GM21723 (cell line): ENCODE results near the gene TAC3.
"Not testable (repeated sequence)": the region's sequence is repeated elsewhere in the genome, so short reads cannot be mapped to it uniquely, and the experiment has no call there.

Source experiments
- ATAC-seq: cut with Tn5 transposase; IDR thresholded peaks from one replicate; pipeline ENCODE4 v1.9.1; 2021; ENCODE audit warnings: mild to moderate bottlenecking, moderate library complexity; ENCODE audit not compliant: unreplicated experiment

Gene TAC3

GRCh38 chr12:57039016-57039798 lies 22.9 kb upstream of the TAC3 start:
- no peak for ATAC-seq

- no peak for ATAC-seq
Measured at GRCh38 chr12:57037264-57037663, 20.9 kb upstream of the TAC3 start.

GRCh38 chr12:57033431-57033830 lies 17.1 kb upstream of the TAC3 start:
- ATAC-seq: no peak

- ATAC-seq: no peak
Measured at GRCh38 chr12:57031789-57032188, 15.5 kb upstream of the TAC3 start.

GRCh38 chr12:57031138-57031725 lies 14.9 kb upstream of the TAC3 start:
- peak; percentile 62 for ATAC-seq

GRCh38 chr12:57029457-57029856 lies 13.1 kb upstream of the TAC3 start:
- ATAC-seq: no peak

- no peak for ATAC-seq
Measured at GRCh38 chr12:57027805-57028153, 11.4 kb upstream of the TAC3 start.

- no peak for ATAC-seq
Measured at GRCh38 chr12:57027011-57027804, 10.9 kb upstream of the TAC3 start.

- ATAC-seq: no peak
Measured at GRCh38 chr12:57025196-57025595, 8.9 kb upstream of the TAC3 start.

GRCh38 chr12:57022324-57022723 lies 6.0 kb upstream of the TAC3 start:
- ATAC-seq: not testable (repeated sequence)

GRCh38 chr12:57019983-57020719 lies 3.8 kb upstream of the TAC3 start:
- ATAC-seq: no peak

GRCh38 chr12:57018906-57019305 lies 2.6 kb upstream of the TAC3 start:
- no peak for ATAC-seq

- not testable (repeated sequence) for ATAC-seq
Measured at GRCh38 chr12:57018353-57018752, 2.0 kb upstream of the TAC3 start.

- peak; percentile 81 for ATAC-seq
Measured at GRCh38 chr12:57012600-57013465, 3.5 kb downstream of the TAC3 start.

- ATAC-seq: peak; percentile 67
Measured at GRCh38 chr12:57011438-57012424, 4.6 kb downstream of the TAC3 start.

- no peak for ATAC-seq
Measured at GRCh38 chr12:57010627-57011247, 5.6 kb downstream of the TAC3 start.

GRCh38 chr12:57009949-57010626 lies 6.2 kb downstream of the TAC3 start:
- no peak for ATAC-seq

GRCh38 chr12:57008178-57008577 lies 8.2 kb downstream of the TAC3 start:
- no peak for ATAC-seq
